ENCODE measurements around the gene PTCD1.
"Not testable (repeated sequence)": the region's sequence is repeated elsewhere in the genome, so short reads cannot be mapped to it uniquely, and the experiment has no call there.

Gene PTCD1

DNA sequence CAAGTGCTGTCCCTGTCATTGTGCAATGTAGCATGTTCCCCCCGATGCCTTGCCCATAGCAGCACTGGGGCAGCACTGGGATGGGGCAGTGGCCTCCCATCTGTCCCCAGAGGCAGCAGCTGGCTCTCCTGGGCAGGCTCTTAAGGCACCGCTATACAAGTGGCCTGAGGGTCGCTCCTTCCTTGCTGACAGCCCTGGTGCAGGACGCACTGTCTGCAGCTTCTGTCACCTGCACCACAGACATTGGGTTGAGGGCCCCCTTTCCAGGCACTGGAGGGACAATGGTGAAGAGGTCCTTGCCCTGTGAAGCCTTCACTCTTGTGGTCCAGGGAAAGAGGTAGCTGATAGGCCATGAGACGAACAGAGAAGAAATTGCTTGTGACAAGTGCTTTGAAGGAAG lies 10.7 kb upstream of the PTCD1 start:
- DNase-seq: no peak

DNA sequence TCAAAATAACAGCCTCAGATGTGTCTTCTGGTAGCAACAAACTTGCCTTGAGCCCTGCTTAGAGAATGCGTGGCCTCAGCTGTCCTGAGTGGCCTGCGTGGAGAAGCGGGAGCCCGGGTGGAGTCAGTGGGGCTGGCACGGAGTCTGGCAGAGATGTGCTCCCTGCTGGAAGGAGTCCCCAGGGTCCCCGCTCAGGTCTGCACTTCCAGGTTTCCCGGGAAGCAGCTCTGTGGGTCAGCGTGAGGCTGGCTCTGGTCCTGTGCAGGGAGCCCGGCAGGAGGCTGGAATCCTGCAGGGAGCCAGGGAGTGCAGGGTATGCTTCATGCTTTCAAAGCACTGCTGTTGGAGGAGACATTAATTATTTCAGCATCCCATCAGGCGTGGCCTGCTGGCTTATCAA lies 10.3 kb upstream of the PTCD1 start:
- no peak for DNase-seq

DNA sequence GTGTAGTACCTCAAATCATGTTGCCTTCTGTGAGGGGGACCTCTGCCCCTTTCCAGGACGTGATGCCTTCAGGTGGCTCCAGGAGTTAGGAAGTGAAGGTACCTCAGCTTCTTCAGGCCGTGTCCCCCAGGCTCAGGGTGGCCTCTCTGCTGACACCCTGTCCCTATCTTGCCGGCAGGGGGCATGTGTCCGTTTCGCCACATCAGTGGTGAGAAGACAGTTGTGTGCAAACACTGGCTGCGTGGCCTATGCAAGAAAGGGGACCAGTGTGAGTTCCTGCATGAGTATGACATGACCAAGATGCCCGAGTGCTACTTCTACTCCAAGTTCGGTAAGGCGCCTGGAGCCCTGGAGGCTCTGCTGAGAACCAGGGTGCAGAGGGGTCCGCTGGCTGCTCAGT lies 9.3 kb upstream of the PTCD1 start:
- no peak for DNase-seq

DNA sequence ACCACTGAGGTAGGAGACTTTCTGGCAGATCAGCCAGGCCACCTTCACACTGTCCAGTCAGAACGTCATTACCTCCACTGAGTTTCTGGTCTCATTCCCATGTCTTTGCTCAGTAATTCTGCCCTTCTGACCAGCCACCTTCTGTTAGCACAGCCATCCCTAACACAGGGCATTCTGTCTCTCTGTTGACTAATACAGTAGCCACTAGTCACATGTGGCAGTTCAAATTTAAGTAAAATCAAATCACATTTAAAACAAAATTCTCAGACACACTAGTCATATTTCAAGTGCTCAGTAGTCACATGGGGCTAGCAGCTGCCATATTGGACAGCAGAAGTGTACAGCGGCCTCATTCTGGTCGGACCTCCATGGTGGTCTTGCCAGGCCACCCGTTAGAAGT lies 7.5 kb upstream of the PTCD1 start:
- DNase-seq: no peak

DNA sequence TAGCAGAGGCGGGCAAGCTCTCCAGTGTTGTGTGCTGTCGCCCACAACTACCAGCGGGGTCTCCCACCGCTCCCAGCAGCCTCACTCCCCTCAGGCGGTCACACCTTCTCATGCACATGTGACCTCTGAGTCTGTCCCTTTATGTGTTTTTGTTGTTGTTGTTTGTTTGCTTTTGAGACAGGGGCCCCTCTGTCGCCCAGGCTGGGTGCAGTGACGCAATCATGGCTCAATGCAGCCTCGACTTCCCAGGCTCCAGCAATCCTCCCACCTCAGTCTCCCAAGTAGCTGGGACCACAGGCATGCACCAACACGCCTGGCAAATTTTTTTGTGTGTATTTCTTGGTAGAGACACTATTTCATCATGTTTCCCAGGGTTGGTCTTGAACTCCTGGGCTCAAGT lies 1.6 kb upstream of the PTCD1 start:
- DNase-seq: no peak

DNA sequence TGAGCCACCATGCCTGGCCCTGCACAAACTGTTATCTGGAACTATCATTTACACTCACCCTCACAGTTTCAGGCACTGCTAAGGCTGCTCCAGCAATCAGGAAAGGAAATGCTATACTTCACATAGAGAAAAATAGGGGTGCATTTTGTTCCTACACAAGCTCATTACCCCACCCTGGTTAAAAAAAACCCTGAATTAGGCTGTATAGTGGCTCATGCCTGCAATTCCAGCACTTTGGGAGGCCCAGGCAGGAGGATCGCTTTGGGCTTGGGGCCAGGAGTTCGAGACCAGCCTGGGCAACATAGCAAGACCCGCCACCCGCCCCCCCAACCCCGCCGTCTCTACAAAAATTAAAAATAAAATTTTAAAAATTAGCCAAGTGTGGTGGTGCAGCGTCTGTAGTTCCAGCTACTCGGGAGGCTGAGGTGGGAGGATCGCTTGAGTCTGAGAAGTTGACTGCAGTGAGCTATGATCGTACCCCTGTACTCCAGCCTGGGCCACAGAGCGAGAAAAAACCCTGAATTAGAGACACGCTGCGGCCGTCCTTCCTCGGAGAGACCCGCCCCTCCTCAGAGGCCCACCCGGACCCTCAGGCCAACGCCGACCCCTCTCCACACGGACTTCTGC lies 539 bp downstream of the PTCD1 start:
- DNase-seq: no peak

DNA sequence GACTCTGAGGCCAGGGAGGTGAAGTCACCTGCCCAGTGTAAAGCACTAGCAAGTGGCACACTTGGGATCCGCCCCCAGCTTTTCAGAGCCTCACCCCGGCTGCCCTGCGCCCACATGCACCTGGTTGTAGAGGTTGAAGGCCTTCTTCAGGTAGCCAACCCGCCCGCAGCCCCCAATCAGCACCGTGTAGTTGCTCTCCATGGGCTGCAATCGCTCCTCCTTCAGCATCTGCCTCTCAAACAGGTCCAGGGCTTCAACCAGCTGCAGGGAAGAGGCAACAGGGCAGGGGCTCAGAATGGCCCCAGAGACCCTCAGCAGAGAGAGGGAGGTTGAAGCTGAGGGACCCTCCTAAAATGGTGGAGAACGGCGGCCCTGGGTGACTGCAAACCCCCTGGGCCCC lies 5.4 kb downstream of the PTCD1 start:
- DNase-seq: no peak

DNA sequence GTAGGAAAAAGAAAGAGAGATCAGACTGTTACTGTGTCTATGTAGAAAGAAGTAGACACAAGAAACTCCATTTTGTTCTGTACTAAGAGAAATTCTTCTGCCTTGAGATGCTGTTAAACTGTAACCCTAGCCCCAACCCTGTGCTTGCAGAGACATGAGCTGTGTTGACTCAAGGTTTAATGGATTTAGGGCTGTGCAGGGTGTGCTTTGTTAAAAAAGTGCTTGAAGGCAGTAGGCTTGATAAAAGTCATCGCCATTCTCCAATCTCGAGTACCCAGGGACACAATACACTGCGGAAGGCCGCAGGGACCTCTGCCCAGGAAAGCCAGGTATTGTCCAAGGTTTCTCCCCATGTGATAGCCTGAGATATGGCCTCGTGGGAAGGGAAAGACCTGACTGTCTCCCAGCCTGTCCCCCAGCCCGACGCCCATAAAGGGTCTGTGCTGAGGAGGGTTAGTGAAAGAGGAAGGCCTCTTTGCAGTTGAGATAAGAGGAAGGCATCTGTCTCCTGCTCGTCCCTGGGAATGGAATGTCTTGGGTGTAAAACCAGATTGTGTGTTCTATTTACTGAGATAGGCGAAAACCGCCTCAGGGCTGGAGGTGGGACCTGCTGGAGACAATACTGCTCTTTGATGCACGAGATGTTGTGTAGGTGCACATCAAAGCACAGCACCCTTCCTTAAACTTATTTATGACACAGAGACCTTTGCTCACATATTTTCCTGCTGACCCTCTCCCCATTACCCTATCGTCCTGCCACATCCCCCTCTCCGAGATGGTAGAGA lies 6.7 kb downstream of the PTCD1 start:
- not testable (repeated sequence) for DNase-seq

DNA sequence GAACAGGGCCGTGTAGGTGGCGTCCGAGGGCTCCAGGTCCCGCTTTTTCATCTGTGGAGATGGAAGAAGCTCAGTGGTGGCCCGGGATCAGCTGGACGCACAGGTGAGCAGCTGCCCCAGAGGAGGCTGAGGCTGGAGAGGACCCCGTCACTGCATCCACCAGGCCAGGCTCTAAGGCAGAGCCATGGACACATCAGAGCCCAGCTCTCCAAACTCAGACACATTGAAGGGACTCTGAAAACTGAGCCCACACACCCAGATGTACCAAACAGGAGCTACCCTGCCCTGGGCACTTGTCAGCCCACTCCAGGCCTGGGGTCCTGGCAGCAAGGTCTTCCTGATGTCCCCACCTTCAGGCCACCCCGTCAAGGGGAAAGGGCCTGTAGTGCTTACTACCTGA lies 8.8 kb downstream of the PTCD1 start:
- DNase-seq: no peak

DNA sequence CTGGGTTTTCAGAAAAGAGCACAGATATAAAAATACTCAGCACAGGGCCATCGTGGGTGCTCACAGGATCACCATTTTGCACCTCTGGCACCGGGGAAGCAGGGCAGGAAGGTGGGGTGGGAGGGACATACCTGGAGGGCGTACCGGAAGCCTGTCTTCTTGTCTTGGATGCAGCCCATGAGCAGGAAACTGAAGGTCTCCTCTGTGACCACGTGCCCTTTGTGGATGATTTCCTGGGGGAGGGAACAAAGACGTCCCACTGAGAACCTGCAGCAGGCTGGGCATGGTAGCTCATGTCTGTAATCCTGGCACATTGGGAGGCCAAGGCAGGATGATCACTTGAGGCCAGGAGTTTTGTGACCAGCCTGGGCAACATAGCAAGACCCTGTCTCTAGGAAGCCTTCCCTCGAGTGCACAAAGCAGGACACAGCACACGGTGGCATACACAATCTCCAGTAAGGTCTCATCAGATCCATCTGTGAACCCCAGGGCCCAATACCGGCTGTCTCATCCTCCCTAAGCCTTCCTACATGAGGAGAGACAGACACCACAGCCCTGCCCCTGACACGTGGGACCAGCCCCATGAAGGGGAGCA lies 9.5 kb downstream of the PTCD1 start:
- DNase-seq: no peak

DNA sequence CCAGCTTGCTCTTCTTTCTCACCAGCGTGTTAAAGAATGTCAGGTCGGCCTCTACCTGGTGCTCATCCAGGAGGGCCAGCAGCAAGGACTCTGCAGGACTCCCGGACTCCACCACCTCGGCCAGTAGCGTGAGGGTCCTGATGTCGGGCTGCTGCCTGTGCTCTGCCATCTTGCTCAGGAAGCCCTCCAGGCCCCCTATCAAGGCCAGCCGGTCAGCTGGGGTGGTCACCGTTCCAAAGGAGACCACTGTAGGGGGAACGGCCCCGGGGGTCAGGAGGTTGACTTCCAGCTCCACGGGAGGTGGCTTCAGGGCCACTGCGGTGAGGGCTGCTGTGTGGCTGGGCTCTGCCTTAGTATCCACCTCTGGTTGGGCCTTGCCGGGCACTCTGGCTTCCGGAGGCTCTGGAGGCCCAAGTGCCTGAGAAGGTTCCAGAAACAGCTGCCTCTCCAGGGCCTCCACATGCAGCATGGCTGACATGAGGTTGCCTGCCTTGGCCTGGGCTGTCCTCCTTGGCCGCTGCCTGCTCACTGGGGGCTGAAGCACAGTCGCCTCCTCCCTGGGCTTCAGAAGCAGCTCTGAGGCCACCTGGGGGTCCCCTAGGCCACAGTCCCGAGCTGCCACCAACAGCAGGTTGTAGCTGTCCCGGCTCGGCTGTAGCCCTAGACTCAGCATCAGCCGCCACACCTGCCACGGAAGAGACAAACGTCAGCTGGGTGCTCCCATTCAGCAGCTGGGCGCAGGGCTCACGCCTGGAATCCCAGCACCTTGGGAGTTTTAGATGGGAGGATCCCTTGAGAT lies 13.5 kb downstream of the PTCD1 start:
- DNase-seq: no peak

DNA sequence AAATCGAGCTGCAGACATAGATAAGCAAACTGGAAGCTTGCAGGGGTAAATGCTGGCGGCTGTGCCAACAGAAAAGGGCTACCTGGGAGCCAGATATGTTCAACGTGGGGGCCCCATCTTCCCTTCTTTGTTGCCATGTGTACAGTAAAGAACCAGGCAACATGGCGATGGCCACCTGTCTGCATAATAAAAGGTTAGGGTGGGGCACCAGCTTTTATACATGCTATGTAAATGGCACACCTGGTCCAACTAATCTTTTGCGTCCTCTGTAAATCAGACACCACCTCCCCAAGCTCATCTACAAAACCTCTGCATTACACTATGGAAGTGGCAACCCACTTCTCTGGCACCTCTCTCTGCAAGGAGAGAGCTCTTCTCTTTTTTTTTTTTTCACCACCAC lies 16.0 kb downstream of the PTCD1 start:
- no peak for DNase-seq

DNA sequence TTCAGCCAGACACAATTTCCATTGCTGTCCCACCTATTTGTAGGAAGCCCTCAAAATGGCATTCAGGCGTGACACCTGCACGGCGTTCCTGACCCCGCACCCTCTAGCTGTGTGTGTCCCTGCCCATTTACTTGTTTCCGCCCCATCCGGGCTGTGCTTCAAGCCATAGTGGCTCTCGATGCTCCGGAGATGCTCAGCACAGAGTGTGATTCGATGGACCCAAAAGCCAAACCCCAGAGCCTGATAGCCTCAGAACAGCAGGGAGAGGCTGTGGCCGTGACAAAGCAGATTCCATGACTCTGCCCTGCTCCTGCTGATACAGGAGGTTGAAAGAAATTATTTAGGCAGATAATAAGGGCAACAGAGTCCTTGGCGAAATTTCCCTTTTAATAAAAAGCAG lies 16.4 kb downstream of the PTCD1 start:
- DNase-seq: no peak

DNA sequence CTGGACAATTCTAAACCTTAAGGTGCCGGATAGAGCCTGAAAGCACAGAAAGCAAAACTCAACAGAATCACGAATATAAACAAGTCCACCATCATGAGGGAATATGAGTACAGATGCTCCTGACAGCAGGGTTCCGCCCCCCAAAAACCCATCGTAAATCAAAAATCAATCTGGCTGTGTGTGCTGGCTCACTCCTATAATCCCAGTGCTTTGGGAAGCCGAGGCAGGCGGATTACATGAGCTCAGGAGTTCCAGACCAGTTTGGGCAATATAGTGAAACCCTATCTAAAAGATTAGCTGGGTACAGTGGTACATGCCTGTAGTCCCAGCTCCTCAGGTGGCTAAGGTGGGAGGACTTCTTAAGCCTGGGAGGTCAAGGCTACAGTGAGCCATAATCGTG lies 17.6 kb downstream of the PTCD1 start:
- DNase-seq: no peak

DNA sequence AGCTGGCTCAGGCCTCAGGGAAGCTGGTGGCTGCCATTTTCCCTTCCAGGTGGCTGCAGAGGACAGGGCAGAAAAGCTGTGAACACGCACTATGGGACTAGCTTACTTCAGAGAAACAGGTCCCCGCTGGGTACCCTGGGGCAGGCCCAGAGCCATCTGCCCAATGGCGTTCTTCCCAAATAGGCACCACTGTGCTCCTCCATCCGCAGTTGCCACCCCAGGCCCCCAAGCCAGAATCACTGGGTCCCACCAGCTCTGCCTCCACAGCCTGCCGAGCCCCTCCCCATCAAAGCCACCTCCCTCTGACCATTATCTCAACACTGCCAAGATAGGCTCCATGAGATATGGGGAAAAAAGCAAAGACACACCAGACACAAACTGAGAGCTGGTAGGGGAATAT lies 18.4 kb downstream of the PTCD1 start:
- no peak for DNase-seq

DNA sequence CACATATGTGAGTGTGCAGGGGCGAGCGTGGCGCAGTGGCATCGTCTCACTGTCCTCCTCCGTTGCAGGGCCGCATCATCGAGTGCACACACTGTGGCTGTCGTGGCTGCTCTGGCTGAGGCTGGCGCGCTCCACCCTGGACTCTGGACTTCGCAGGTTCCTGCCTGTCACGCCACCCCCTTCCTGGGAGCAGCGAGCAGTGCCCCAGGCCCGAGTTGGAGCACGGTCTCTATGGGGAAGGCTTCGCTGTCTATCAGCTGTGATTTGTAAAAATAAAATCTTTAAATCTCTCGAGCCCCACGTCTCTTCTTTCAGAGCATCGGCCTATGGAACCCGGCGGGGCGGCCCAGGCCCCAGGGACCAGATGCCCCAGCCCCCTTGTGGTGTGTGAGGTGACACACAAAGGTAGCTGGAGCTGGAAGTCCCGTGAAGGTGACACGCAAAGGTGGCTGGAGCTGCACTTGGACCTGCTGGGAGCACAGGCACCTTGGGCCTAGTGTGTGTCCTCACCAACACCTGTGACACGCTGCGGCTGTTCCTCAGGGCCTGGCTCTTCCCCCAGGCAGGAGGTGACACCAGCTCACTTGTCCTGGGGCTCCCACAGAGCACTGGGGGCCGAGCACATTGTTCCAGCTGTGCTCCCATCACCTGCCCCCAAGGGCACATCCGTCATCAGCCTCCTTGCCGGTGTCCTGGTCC lies 19.1 kb downstream of the PTCD1 start:
- no peak for DNase-seq

DNA sequence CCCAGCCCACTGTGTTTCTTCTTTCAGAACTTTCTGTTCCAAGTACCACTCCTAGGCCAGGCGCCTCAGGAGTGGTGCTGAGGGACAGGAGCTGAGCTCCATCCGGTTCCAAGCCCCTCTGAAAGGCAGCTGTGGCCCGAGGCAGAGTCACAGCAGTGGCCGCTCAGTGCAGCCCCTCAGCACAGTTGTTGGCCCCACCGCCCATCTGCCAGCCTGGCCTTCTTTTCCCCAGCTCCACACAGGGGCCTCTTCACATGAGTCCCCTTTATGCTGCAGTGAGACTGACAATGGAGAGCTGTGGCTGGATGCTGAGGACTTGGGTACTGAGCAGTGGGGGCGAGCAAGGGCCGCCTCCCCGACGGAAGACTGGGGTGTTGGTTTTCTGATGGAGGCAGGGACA lies 20.3 kb downstream of the PTCD1 start:
- DNase-seq: no peak

DNA sequence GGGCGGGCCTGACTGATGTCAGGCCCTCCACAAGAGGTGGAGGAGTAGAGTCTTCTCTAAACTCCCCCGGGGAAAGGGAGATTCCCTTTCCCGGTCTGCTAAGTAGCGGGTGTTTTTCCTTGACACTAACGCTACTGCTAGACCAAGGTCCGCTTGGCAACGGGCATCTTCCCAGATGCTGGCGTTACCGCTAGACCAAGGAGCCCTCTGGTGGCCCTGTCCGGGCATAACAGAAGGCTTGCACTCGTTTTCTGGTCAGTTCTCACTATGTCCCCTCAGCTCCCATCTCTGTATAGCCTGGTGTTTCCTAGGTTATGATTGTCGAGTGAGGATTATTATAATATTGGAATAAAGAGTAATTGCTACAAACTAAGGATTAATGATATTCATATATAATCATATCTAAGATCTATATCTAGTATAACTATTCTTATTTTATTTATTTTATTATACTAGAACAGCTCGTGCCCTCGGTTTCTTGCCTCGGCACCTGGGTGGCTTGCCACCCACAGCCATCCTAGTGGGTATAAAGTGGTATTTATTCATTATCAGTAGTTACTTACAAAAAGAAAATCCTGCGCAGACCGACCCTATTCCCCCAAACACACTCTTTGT lies 23.0 kb downstream of the PTCD1 start:
- not testable (repeated sequence) for DNase-seq

DNA sequence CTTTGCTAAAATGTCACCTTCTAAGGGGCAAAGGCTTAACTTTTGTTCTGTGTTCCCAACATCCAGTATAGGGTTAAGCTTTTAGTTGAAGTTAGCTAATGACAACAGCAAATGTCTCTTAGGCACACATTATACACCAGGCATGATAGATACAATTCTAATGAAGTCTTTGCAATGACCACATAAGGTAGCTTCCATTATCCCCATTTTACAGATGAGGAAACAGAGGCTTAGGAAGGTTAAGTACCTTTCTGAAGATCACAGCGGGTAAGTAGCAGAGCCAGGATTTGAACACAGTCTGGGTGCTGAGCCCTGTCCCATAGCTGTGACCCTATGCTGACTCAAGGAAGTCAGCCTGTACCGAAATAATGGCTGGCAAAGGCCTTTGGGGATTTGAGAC lies 28.0 kb downstream of the PTCD1 start:
- DNase-seq: no peak

DNA sequence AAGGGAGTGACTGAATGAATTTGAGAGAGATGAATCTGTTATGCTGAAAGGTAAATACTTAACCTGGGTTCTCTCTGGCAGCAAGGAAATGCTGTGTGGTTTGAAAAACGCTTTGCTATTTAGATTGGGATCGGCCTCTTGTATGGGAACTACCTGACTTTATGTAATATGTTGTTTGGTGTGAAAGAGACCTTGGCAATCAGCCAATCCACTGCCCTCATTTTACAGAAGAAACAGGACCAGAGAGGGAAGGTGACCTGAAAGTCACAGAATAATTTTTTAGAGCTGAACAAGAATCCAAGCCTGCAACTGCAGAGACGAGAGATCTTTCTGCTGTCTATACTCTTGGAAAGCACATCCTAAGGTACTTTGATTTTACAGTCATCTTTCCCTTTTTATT lies 28.8 kb downstream of the PTCD1 start:
- DNase-seq: no peak

DNA sequence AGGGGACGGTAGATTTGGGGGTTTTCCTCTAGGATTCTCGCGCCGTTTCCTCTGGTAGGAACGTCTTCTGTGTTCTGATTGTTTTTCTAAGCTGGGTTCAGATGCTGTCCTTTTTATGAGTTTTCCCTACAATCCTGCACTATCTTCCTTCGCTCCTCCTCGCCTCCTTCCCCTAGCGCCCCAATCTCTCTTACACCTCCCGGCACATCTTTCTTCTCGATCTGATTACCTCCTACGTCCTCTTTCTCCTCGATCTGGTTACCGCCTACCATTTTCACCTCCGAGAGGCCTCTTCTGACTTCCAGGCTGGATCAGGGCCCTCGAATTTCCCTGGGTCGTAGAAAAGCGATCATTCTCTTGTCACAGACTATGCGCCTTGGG lies 29.4 kb downstream of the PTCD1 start:
- no peak for DNase-seq

DNA sequence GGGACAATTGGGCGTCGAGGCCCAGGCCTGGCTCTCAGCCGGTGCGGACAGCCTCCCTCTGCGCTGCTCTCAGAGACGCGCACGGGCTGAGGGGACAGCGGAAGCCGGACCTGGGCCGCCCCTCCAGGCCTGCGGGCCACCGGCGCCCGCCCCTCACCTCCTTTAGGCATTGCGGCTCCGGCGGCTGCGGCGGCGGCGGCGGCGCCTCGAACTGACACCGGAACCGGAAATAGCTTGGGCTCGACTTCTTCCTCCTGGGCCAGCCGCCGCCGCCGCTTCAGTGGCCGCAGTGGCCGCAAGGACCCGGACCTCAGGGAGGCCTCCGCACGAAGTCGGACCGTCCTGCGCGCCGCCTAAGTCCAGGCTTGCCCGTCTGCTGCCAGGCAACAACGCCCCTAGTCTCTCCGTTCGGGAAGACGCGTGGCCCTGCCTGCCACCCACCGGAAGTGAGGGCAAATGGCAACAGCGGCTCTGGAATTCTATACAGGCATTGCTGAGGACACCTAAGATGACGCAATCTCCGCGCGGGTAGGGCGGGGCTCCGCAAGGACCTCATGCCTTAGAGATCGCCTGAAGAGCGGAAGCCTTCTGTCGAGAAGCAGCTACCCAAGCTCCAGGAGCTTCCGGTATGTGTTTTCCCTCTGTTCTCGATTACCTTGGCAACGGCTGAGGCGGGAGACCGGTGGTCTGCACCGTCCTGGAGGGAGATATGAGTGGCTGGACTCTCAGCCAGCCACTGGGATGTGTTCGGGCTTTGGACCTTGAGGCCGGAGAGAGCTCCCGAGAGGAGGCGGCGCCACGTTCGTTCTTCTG lies 30.0 kb downstream of the PTCD1 start, which contains the start of the genes BUD31 and PDAP1:
Gene BUD31, plus strand, starts transcription at position 591 of the 813 bp plus-strand sequence. CDS start 2,124 bp downstream, outside the sequence.
Gene PDAP1, minus strand, starts transcription at position 219 of the 813 bp plus-strand sequence. Its CDS starts 49 bp downstream, at position 170.
- DNase-seq: peak; percentile 93

All from GF-D8 (cell line).